Ectodermal cell (in vitro differentiated cells): ENCODE data around the gene ATF4.

Experiments
- H3K27ac ChIP-seq: 2 replicates; pipeline ENCODE4 v1.7.0; 2013; ENCODE audit warnings: mild to moderate bottlenecking, low read depth, low read length; ENCODE audit not compliant: insufficient read depth, poor library complexity, severe bottlenecking
- H3K27me3 ChIP-seq: 2 replicates; pipeline ENCODE4 v1.7.0; 2013; ENCODE audit warnings: mild to moderate bottlenecking, low read length; ENCODE audit not compliant: insufficient read depth, control insufficient read depth, poor library complexity, severe bottlenecking
- H3K36me3 ChIP-seq: one replicate; pipeline ENCODE4 v1.7.0; 2013; ENCODE audit warnings: low read length; ENCODE audit not compliant: control insufficient read depth, insufficient read depth
- H3K4me1 ChIP-seq: one replicate; pipeline ENCODE4 v1.7.0; 2013; ENCODE audit warnings: low read length; ENCODE audit not compliant: control insufficient read depth, insufficient read depth
- H3K4me3 ChIP-seq: 2 replicates; pipeline ENCODE4 v1.7.0; 2013; ENCODE audit warnings: low read depth, low read length, control low read depth; ENCODE audit not compliant: insufficient read depth
- H3K9me3 ChIP-seq: 2 replicates; pipeline ENCODE4 v1.7.0; 2013; ENCODE audit warnings: mild to moderate bottlenecking, low read length, moderate library complexity; ENCODE audit not compliant: control insufficient read depth
- WGBS, 2 experiments: methylation state at CpG; one replicate each; pipeline ENCODE4 v1.1.7; 2013; ENCODE audit warnings: missing lambda C conversion rate in 2 of 2; 5-methylcytosine and 5-hydroxymethylcytosine counted together

ATF4 gene

GRCh38 chr22:39489094-39490068 is 31.0 kb upstream of the ATF4 start:
- H3K27ac ChIP-seq, result no peak overlapping the region
- H3K4me3 ChIP-seq, result no peak overlapping the region
- WGBS, 2 experiments, result 90 to 91% methylated on average over 17 of the region's 17 CpGs
- H3K36me3 ChIP-seq, result no peaks in the 10 kb centered on the region
- no peaks in the 10 kb centered on the region for H3K4me1 ChIP-seq
- H3K27me3 ChIP-seq, result no peaks in the 10 kb centered on the region
- H3K9me3 ChIP-seq, result no peaks in the 10 kb centered on the region

- Histone ChIP-seq H3K36me3 (no peaks in the 10 kb centered on the region), H3K4me3 (no peak overlapping the region), H3K27ac (no peak overlapping the region), H3K4me1 (no peaks in the 10 kb centered on the region), H3K27me3 (no peaks in the 10 kb centered on the region), H3K9me3 (no peaks in the 10 kb centered on the region)
- 50 to 52% methylated on average over 13 of the region's 13 CpGs for WGBS, 2 experiments
Observed at GRCh38 chr22:39490135-39490798, 30.1 kb upstream of the ATF4 start.

GRCh38 chr22:39490966-39491680 is 29.2 kb upstream of the ATF4 start:
- Histone ChIP-seq H3K9me3 (no peaks in the 10 kb centered on the region), H3K27me3 (no peaks in the 10 kb centered on the region), H3K27ac (no peak overlapping the region), H3K4me1 (peaks cover under 1% of the 10 kb centered on the region), H3K4me3 (no peak overlapping the region), H3K36me3 (no peaks in the 10 kb centered on the region)
- WGBS, 2 experiments, result 88 to 91% methylated on average over 8 to 9 of the region's 9 CpGs

DNA sequence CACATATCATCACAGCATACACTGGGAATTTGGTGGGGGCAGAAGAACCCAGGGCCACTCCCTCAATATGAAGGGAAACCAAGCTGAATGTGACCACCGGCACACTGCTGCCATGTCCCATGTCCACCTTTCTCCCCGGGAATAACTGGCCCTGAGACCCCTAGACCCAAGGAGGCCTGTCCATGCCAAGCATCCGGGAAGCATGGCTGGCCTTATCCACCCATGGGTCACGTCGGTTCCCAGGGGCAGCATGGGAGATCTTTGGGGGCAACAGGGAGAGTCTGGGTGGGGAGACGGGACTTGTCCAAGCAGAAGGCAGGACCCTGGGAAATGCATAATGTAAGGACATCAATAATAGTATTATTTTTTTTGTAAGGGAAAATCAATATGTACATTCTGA is 28.7 kb upstream of the ATF4 start:
- Histone ChIP-seq H3K27me3 (no peaks in the 10 kb centered on the region), H3K4me3 (no peak overlapping the region), H3K9me3 (no peaks in the 10 kb centered on the region), H3K27ac (no peak overlapping the region), H3K36me3 (no peaks in the 10 kb centered on the region), H3K4me1 (peaks cover 6% of the 10 kb centered on the region)
- 85 to 91% methylated on average over 5 to 6 of the region's 6 CpGs for WGBS, 2 experiments

GRCh38 chr22:39492186-39492585 is 28.2 kb upstream of the ATF4 start:
- no peaks in the 10 kb centered on the region for H3K9me3 ChIP-seq
- H3K4me1 ChIP-seq, result peaks cover 6% of the 10 kb centered on the region
- 89 to 91% methylated on average over 3 of the region's 3 CpGs for WGBS, 2 experiments
- H3K4me3 ChIP-seq, result no peak overlapping the region
- no peaks in the 10 kb centered on the region for H3K27me3 ChIP-seq
- H3K27ac ChIP-seq, result no peak overlapping the region
- H3K36me3 ChIP-seq, result no peaks in the 10 kb centered on the region

DNA sequence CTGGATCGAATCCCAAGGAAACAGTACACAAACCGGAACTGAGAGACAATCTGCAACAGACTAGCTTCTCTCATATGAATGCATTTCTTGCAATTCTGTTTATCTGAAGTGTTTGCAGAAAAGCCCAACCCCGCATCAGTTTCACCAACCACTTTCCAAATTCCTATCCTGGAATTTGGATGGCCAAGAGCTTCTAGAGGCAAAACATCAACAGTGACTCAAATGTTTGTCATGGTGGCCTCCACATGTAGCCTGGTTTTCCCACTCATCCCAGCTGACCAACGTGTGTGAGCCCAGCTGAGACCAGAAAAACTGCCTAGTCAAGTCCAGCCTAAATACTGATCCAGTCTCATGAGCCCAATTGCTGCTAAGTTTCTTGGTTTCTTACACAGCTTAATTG is 26.6 kb upstream of the ATF4 start:
- Histone ChIP-seq H3K27ac (no peak overlapping the region), H3K36me3 (no peaks in the 10 kb centered on the region)
- WGBS, 2 experiments, result 76 to 79% methylated on average over 4 of the region's 4 CpGs

GRCh38 chr22:39494471-39495120 is 25.8 kb upstream of the ATF4 start:
- Histone ChIP-seq H3K9me3 (no peaks in the 10 kb centered on the region), H3K36me3 (no peaks in the 10 kb centered on the region), H3K27me3 (no peaks in the 10 kb centered on the region), H3K27ac (no peak overlapping the region), H3K4me1 (peaks cover 6% of the 10 kb centered on the region), H3K4me3 (no peak overlapping the region)
- WGBS, 2 experiments, result 85 to 87% methylated on average over 10 of the region's 10 CpGs

More for the DNA sequence above, 26.6 kb upstream of the ATF4 start:
- no peak overlapping the region for H3K4me3 ChIP-seq
- no peaks in the 10 kb centered on the region for H3K9me3 ChIP-seq
- no peaks in the 10 kb centered on the region for H3K27me3 ChIP-seq
- H3K4me1 ChIP-seq, result peaks cover 6% of the 10 kb centered on the region

- Histone ChIP-seq H3K9me3 (no peaks in the 10 kb centered on the region), H3K4me1 (peaks cover 13% of the 10 kb centered on the region), H3K36me3 (no peaks in the 10 kb centered on the region), H3K4me3 (no peak overlapping the region), H3K27me3 (no peaks in the 10 kb centered on the region), H3K27ac (peak overlapping the region; percentile 55)
- 50 to 52% methylated on average over 13 of the region's 13 CpGs for WGBS, 2 experiments
Observed at GRCh38 chr22:39496131-39496838, 24.1 kb upstream of the ATF4 start.

- no peaks in the 10 kb centered on the region for H3K9me3 ChIP-seq
- WGBS, 2 experiments, result 90 to 95% methylated on average over 8 of the region's 8 CpGs
Observed at GRCh38 chr22:39497429-39497828, 22.9 kb upstream of the ATF4 start.

More at GRCh38 chr22:39497429-39497828, 22.9 kb upstream of the ATF4 start:
- Histone ChIP-seq H3K4me3 (no peak overlapping the region), H3K36me3 (no peaks in the 10 kb centered on the region), H3K27me3 (no peaks in the 10 kb centered on the region), H3K27ac (no peak overlapping the region), H3K4me1 (peaks cover 18% of the 10 kb centered on the region)
